Measurements from ENCODE around the gene NFE2L2.

DNA sequence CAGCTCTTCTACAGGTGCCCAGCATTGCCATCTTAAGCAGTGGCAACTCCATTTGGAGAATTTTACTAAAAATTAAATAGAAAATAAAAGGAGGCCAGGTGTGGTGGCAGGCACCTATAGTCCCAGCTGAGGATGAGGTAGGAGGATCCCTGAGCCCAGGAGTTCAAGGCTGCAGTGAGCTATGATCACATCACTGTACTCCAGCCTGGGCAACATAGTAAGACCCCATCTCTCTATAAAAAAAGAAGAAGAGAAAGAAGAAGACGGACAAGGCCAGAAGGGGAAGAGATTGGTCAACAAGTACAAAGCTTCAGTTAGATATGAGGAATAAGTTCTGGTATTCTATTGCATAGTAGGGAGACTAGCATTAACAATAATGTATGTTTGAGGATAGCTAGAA, 73.6 kb downstream of the NFE2L2 start:
- TF ChIP-seq, protein P1, sequence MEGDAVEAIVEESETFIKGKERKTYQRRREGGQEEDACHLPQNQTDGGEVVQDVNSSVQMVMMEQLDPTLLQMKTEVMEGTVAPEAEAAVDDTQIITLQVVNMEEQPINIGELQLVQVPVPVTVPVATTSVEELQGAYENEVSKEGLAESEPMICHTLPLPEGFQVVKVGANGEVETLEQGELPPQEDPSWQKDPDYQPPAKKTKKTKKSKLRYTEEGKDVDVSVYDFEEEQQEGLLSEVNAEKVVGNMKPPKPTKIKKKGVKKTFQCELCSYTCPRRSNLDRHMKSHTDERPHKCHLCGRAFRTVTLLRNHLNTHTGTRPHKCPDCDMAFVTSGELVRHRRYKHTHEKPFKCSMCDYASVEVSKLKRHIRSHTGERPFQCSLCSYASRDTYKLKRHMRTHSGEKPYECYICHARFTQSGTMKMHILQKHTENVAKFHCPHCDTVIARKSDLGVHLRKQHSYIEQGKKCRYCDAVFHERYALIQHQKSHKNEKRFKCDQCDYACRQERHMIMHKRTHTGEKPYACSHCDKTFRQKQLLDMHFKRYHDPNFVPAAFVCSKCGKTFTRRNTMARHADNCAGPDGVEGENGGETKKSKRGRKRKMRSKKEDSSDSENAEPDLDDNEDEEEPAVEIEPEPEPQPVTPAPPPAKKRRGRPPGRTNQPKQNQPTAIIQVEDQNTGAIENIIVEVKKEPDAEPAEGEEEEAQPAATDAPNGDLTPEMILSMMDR (IDR thresholded peaks at IDR 0.05) = no peak
- no peak for TF ChIP-seq EZH2 (IDR thresholded peaks at IDR 0.05; ENCODE audit: borderline replicate concordance, insufficient read depth, low read depth, low read length, poor library complexity, severe bottlenecking)
